Hepatocyte (in vitro differentiated cells): ENCODE data around the gene LRRC31. TPM values are rescaled to one million over a fixed set of nuclear protein-coding genes. Genes with fewer than 3 reads are reported as not detected.

Experiments
- DNase-seq: peaks from one replicate; pipeline ENCODE4 v3.0.0-alpha.2; 2016; ENCODE audit warnings: low spot score
- H2AFZ ChIP-seq: fragments of 200-600 bp; sonication (generic); 2 replicates; pipeline ENCODE4 v1.6.0; 2016; ENCODE audit warnings: antibody characterized with exemption, mild to moderate bottlenecking
- H3K27ac ChIP-seq: fragments of 200-600 bp; sonication (generic); 2 replicates; pipeline ENCODE4 v1.5.1; 2016; ENCODE audit warnings: mild to moderate bottlenecking
- H3K27me3 ChIP-seq: fragments of 200-600 bp; sonication (generic); 2 replicates; pipeline ENCODE4 v1.6.1; 2016
- H3K36me3 ChIP-seq: fragments of 200-600 bp; sonication (generic); replicated peaks from 2 replicates; pipeline ENCODE4 v1.5.1; 2016; ENCODE audit warnings: low read depth; ENCODE audit not compliant: insufficient read depth
- H3K4me1 ChIP-seq: fragments of 200-600 bp; sonication (generic); 2 replicates; pipeline ENCODE4 v1.5.1; 2016; ENCODE audit warnings: mild to moderate bottlenecking, moderate library complexity; ENCODE audit not compliant: insufficient read depth
- H3K4me2 ChIP-seq: fragments of 200-600 bp; sonication (generic); 2 replicates; pipeline ENCODE4 v1.6.0; 2016
- H3K4me3 ChIP-seq: fragments of 200-600 bp; sonication (generic); 2 replicates; pipeline ENCODE4 v1.5.1; 2016; ENCODE audit warnings: mild to moderate bottlenecking
- H3K79me2 ChIP-seq: fragments of 200-600 bp; sonication (generic); 2 replicates; pipeline ENCODE4 v1.6.0; 2017; ENCODE audit warnings: mild to moderate bottlenecking
- H3K9me2 ChIP-seq: fragments of 200-600 bp; sonication (generic); replicated peaks from 2 replicates; pipeline ENCODE4 v1.6.0; 2017; ENCODE audit warnings: mild to moderate bottlenecking; ENCODE audit not compliant: insufficient read depth
- H3K9me3 ChIP-seq: fragments of 200-600 bp; sonication (generic); 2 replicates; pipeline ENCODE4 v1.5.1; 2016; ENCODE audit warnings: low read depth, mild to moderate bottlenecking
- H4K20me1 ChIP-seq: fragments of 200-600 bp; sonication (generic); 2 replicates; pipeline ENCODE4 v1.6.0; 2016; ENCODE audit warnings: mild to moderate bottlenecking; ENCODE audit not compliant: insufficient read depth, poor library complexity, severe bottlenecking
- CTCF ChIP-seq: fragments of 200-600 bp; sonication (generic); IDR thresholded peaks from 2 replicates; pipeline ENCODE4 v1.5.1; 2016; ENCODE audit warnings: antibody characterized with exemption, mild to moderate bottlenecking; ENCODE audit not compliant: poor library complexity
- EZH2 ChIP-seq: fragments of 200-600 bp; sonication (generic); IDR thresholded peaks from 2 replicates; pipeline ENCODE4 v1.6.1; 2016; ENCODE audit warnings: antibody characterized with exemption, mild to moderate bottlenecking, borderline replicate concordance
- EZH2phosphoT487 ChIP-seq: fragments of 200-600 bp; sonication (generic); IDR thresholded peaks from one replicate; pipeline ENCODE4 v1.6.1; 2018; ENCODE audit warnings: antibody characterized with exemption, mild to moderate bottlenecking, low read depth, moderate library complexity; ENCODE audit not compliant: unreplicated experiment, severe bottlenecking
- WGBS: methylation state at CpG from one replicate; pipeline ENCODE4 v1.1.6; 2016; ENCODE audit warnings: low lambda C conversion rate; ENCODE audit errors: missing lambda C conversion rate; 5-methylcytosine and 5-hydroxymethylcytosine counted together
- polyA plus RNA-seq: library from polyadenylated mRNA; unstranded; fragments of >200 nt; fragmentation: Nextera tagmentation; extraction: Ambion mirVana; gene quantifications from 2 replicates; pipeline ENCODE4 v1.2.1, GENCODE V29; 2016
- total RNA-seq: library from RNA; depleted of rRNA; stranded (reverse); fragments of >200 nt; gene quantifications from 2 replicates; pipeline ENCODE4 v1.2.3, GENCODE V29; 2014

The LRRC31 gene
- total and polyA plus RNA-seq, 2 experiments from 2014 or later: 1.4 to 6.1 TPM

DNA sequence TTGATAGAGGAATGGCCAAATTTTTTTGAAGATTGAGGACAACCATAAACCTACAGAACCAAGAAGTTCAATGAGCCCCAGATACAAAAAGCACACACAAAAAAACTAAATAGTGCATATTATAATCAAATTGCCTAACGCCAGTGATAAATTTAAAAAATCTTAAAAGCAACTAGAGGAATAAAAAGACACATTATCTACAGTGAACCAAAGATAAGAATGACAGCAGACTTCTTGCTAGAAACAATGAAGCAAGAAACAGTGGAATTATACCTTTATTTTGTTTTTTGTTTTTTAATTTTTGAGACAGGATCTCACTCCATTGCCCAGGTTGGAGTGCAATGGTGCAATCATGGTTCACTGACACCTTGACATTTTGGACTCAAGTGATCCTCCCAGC lies 31.7 kb upstream of the LRRC31 start:
- DNase-seq: no peak
- TF ChIP-seq EZH2phosphoT487: no peak
- no peak for TF ChIP-seq CTCF
- TF ChIP-seq EZH2: no peak
- Histone ChIP-seq H3K4me2 (no peak overlapping the region), H3K9me2 (no peaks in the 10 kb centered on the region), H3K27me3 (no peaks in the 10 kb centered on the region), H2AFZ (no peak overlapping the region), H3K36me3 (no peaks in the 10 kb centered on the region), H3K4me1 (no peaks in the 10 kb centered on the region), H3K27ac (no peak overlapping the region), H3K79me2 (no peaks in the 10 kb centered on the region), H4K20me1 (no peaks in the 10 kb centered on the region), H3K9me3 (no peaks in the 10 kb centered on the region), H3K4me3 (no peak overlapping the region)
- 100% methylated on average over 1 of the region's 1 CpG for WGBS

DNA sequence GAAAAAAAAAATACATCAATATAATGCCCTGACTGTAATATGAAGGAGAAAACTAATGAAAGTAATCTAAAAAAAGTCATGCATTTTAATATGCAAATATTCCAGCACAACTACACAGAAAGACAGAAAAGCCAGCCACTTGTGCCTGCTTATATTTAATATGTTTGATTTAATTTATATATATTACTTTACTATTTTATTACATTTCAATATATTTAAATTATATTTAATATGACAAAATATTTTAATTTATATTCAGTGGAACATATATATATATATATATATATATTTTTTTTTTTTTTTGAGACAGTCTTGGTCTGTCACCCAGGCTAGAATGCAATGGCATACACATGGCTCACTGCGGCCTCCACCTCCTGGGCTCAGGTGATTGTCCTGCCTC lies 27.5 kb upstream of the LRRC31 start:
- no peaks in the 10 kb centered on the region for H3K4me1 ChIP-seq
- no peaks in the 10 kb centered on the region for H3K36me3 ChIP-seq
- DNase-seq: no peak
- H3K4me3 ChIP-seq: no peak overlapping the region
- no peak overlapping the region for H2AFZ ChIP-seq
- WGBS: 100% methylated on average over 1 of the region's 1 CpG
- no peaks in the 10 kb centered on the region for H4K20me1 ChIP-seq
- no peaks in the 10 kb centered on the region for H3K9me3 ChIP-seq
- no peaks in the 10 kb centered on the region for H3K79me2 ChIP-seq
- H3K27ac ChIP-seq: no peak overlapping the region
- H3K4me2 ChIP-seq: no peak overlapping the region
- no peak for TF ChIP-seq EZH2
- TF ChIP-seq EZH2phosphoT487: no peak
- TF ChIP-seq CTCF: no peak
- no peaks in the 10 kb centered on the region for H3K9me2 ChIP-seq
- H3K27me3 ChIP-seq: no peaks in the 10 kb centered on the region

- Histone ChIP-seq H3K27ac (no peak overlapping the region), H2AFZ (no peak overlapping the region), H3K36me3 (no peaks in the 10 kb centered on the region), H4K20me1 (no peaks in the 10 kb centered on the region), H3K27me3 (no peaks in the 10 kb centered on the region), H3K9me2 (no peaks in the 10 kb centered on the region), H3K9me3 (no peaks in the 10 kb centered on the region), H3K79me2 (no peaks in the 10 kb centered on the region), H3K4me2 (no peak overlapping the region), H3K4me3 (no peak overlapping the region), H3K4me1 (no peaks in the 10 kb centered on the region)
- 77% methylated on average over 6 of the region's 6 CpGs for WGBS
- DNase-seq: no peak
- TF ChIP-seq CTCF (no peak), EZH2 (no peak), EZH2phosphoT487 (no peak)
Measured at GRCh38 chr3:169895072-169895471, 25.3 kb upstream of the LRRC31 start.

GRCh38 chr3:169894110-169894509 lies 24.4 kb upstream of the LRRC31 start:
- WGBS: 73% methylated on average over 7 of the region's 7 CpGs
- no peaks in the 10 kb centered on the region for H3K9me3 ChIP-seq
- H3K4me3 ChIP-seq: no peak overlapping the region
- no peak overlapping the region for H3K4me2 ChIP-seq
- no peak overlapping the region for H3K27ac ChIP-seq
- H3K9me2 ChIP-seq: no peaks in the 10 kb centered on the region
- TF ChIP-seq CTCF (no peak), EZH2phosphoT487 (no peak), EZH2 (no peak)
- no peaks in the 10 kb centered on the region for H3K27me3 ChIP-seq
- no peak overlapping the region for H2AFZ ChIP-seq
- no peaks in the 10 kb centered on the region for H3K79me2 ChIP-seq
- no peaks in the 10 kb centered on the region for H4K20me1 ChIP-seq
- no peak for DNase-seq
- H3K4me1 ChIP-seq: no peaks in the 10 kb centered on the region
- H3K36me3 ChIP-seq: no peaks in the 10 kb centered on the region
